Inferior parietal cortex (tissue), 1 donor: ENCODE results near the gene LRP1-AS.

Source experiments
- DNase-seq: peaks from one replicate; pipeline ENCODE4 v3.0.0-alpha.2; 2016; ENCODE audit errors: extremely low spot score

LRP1-AS gene

GRCh38 chr12:57141249-57141648 lies 6.2 kb downstream of the LRP1-AS start:
- no peak for DNase-seq

DNA sequence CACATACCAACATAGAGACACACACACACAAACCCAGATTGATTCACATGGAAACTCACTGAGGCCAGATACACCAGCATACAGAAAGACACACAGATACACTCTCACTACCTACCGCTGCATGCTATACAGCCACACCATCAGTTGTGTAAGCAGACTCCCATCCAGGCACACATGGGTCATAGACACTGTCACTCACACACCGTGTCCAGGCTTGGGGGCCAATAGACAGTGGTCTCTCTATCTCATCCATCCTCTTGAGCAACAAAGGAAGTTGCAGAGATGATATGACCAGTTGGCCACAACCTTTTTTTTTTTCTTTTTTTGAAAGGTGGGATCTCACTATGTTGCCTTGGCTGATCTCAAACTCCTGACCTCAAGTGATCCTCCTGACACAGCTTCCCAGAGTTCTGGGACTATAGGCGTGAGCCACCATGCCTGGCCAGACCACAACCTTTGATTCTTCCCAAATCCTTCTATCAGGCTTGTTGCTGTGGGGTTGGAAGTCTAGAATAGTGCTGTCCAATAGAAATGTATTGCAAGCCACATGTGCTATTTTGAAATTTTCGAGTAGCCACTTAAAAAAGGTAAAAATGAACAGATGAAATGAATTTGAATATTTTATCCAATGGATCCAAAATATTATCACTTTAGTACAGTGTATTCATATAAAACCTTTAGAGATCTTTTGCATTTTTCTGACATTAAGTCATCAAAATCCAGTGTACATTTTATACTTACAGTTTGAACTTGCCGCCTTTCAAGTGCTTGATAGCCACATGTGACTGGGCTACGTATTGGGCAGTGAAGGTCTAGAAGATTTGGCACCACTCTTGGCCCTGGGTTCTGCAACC lies 7.4 kb downstream of the LRP1-AS start:
- DNase-seq = no peak

DNA sequence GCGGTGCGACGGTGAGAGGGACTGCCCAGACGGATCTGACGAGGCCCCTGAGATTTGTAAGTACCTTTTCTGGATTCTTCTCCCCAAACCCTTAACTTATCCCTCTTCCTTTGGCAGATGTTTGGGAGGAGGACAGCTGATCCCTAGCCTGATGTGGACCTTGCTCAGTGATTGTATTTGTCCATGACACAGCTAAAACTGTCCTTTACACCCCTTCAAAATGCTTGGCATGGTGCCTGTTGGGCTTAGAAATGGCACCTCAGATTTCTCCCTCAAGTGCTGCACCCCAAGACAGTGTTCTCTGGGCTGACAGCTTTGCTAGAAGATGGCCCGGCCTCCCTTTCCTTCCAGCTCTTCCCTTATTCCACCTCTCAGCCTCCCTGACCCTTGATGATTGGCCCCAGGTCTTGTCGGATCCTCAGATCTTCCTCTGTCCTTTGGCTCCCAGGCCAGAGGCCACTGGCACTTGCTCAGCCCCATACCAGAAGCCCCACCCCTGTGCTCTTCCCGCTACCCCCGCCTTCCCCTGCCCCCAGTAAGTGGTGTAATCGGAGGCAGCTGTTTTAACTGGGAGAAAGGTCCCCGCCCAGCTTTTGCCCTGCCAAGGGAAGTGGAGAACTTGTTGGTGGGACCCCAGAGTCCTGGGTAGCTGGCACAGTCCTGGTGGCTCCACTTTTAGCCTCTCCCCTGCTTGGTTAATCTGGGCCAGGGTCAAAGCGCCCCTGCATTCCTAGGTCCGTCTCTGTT lies 8.7 kb downstream of the LRP1-AS start:
- DNase-seq = no peak

DNA sequence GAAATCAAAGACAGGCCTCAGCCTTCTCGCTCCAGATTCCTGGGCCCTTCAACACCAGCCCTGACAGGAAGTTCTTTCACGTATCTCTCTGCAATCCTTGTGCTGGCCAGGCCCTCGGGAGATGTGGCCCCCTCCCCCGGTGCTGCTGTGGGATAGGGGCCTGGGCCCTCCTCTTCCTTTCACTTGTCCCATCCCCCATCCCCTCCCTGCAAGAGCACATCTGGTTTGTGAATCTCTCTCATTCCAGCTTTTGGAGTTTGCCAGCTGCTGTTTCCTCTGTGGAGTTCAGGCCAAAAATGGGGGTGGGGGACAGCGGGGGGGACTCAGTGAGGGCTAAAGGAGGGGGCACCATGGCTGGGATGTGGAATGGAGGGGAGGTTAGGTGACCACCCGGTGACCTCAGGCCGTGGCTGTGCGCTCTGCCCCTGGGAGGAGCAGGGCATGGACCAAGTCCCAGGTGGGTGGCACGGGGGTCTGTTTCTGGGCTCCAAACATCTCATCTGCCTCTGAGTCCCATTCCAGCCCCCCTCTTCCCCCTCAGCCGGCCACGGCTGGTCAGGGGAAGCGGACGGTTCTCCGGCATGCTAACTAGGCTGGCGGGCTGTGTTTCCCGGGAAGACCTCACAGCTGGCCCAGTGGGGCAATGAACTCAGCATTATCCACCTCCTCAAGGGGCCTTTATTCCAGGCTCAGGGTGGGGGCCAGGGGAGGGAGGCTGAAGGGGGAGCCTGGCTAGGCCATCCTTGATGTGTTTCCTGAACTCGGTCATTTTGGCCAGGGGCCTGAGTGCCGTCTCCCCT lies 11.7 kb downstream of the LRP1-AS start:
- DNase-seq = no peak

DNA sequence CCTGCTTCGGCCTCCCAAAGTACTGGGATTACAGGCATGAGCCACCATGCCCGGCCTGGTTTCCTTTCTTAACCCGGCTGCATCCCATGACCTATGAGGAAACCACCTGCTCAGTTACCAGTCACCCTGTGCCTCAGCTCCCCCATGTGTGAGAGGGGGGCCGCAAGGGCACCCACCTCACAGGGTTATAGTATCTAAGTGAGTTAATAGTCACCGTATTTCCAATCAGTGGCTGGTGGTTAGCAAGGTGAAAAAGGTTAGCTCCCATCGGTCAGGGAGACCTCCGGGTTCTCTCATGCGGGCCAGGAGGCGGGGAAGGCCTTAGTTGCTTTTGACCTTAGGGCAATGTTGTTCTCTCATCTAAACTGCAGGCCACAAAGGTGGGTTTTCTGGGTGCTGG lies 12.5 kb downstream of the LRP1-AS start:
- DNase-seq = no peak

GRCh38 chr12:57133916-57134315 lies 13.5 kb downstream of the LRP1-AS start:
- no peak for DNase-seq

DNA sequence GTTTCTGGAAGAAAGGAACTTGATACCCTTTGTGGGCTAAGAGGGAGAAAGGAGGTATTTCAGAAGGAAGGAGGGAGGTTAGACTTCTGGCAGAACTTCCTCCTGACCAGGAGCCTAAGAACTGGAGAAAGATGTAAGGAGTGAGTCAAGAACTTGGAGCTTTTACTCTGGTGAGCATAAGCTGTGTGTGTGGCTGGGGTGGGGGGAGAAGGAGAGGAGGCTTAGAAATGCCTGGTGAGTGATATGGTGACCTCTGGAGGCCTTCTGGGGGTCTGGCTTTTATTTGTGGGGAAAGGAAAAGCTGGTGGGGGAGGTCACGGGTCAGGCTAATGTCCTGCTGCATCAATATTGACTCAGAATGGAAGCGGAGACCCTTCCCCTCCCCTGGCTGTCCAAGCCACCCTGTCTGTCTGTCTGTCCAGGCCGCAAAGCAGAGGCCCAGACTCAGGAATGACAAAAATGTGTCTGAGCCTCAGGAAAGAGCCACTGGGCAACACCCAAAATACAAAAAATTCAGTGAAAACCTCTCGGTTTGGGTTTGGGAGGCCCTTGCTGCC lies 14.3 kb downstream of the LRP1-AS start:
- DNase-seq = no peak

DNA sequence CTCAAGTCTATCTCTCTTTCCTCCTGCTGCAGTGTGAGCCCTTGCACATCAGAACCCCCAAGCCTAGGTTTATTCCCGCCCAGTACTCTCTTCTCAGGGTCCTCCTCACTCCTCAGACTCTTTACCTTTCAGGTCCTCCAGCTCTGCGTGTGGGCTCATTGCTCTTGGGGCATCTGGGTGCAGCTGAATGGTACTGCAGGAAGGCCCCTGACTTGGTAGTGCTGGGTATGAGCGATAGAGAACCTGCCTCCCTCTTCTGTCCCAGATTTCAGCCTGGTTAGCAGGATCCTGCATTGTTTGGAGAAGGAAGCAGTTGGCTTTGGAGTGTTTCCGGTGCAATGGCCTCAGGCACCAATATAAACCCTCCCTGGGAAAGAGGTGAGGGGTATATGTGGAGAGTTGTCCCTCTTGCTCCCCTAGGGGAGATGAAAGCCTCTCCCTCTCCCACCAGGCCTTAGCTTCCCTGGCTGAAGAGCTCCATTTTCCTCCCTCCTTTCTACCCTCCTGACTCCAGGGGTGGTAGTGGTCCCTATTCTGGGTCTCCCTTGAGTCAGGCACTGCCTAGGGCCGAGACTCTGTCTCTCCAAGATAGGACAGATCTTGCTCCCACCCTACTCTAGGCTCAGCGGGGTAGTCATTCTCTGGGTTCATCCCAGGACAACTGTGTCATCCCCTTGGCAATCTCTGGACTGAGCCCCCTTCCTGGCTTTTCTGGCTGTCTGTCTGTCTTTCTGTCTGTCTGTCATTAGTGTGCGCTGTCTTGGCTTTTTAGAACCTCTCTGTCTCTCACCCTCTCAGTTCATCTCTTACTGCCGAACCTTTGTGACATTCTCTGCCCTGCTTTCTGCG lies 15.3 kb downstream of the LRP1-AS start:
- DNase-seq = no peak

DNA sequence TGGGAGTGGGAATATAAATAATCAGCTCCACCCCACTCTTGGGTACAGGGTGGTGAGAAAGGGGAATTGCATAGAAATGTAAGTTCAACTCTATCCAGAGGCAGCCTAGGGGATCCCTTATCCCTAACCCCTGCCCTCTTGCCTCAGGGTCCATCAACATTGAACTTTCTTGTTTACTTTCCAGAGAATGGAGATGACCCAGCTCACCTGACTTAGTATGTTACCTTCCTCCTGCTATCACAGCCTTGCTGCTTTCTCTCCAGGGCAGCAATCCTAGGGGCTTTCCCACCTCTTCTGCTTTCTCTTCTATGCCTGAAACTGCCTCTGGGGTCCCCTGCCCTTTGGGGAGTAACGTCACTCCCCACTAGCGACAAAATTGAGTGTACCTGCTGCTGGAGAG lies 16.5 kb downstream of the LRP1-AS start:
- no peak for DNase-seq

- DNase-seq = no peak
Measured at GRCh38 chr12:57129889-57130288, 17.5 kb downstream of the LRP1-AS start.

- DNase-seq = no peak
Measured at GRCh38 chr12:57129321-57129842, 18.0 kb downstream of the LRP1-AS start.

DNA sequence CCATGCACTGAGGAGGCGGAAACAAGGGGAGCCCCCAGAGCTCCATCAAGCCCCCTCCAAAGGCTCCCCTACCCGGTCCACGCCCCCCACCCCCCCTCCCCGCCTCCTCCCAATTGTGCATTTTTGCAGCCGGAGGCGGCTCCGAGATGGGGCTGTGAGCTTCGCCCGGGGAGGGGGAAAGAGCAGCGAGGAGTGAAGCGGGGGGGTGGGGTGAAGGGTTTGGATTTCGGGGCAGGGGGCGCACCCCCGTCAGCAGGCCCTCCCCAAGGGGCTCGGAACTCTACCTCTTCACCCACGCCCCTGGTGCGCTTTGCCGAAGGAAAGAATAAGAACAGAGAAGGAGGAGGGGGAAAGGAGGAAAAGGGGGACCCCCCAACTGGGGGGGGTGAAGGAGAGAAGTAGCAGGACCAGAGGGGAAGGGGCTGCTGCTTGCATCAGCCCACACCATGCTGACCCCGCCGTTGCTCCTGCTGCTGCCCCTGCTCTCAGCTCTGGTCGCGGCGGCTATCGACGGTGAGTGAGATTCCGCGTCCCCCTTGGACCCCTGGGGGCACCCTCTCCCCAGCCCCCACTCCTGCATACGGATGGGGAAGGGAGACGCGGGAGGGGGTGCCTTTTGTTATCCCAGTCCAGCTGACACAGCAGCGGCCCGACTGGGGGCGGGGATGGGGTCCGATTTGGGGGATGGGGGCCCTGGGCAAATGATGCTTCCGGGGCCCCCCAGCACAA lies 18.7 kb downstream of the LRP1-AS start:
- no peak for DNase-seq

DNA sequence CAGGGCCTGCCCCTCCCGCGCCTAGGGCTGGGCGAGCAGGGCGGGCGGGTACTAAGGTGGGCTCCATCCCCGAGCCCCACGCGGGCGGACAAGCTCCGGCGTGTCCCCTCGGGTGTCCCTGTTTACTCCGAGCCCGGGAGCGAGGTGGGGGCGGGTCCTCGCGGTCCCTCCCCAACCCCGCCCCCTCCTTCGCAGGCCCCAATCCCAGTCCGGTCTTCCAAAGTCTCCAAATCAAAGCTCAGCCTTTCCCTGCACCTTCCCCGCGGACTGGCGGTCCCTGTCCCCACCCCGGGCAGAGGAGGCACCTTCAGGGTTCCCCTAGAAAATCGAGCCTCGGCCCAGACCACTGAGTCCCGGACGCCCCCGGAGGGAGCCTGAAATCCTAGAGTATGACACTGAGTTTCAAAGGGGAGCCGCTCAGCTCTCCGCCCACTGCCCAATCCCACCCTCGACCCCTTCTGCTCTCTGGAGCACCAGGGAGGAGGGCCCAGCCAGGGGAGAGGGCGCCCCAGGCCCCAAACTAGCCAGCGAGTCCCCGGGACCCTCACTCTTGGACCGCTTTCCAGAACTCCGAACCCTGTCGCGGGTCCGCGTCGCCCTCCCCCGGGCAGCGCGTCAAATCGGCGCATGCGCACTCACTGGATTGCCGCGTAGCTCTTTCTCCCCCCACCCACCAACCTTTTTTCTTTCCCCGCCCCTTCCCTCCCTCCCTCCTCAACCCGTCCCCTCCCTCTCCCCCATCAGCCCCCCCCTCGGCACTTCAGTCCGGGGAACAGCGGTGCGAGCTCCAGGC lies 19.5 kb downstream of the LRP1-AS start, which contains the start of gene LRP1:
TSS of gene LRP1 (plus strand) at position 758 of the 793 bp plus-strand sequence. CDS start 482 bp downstream, outside the sequence.
- DNase-seq = peak; percentile 75

DNA sequence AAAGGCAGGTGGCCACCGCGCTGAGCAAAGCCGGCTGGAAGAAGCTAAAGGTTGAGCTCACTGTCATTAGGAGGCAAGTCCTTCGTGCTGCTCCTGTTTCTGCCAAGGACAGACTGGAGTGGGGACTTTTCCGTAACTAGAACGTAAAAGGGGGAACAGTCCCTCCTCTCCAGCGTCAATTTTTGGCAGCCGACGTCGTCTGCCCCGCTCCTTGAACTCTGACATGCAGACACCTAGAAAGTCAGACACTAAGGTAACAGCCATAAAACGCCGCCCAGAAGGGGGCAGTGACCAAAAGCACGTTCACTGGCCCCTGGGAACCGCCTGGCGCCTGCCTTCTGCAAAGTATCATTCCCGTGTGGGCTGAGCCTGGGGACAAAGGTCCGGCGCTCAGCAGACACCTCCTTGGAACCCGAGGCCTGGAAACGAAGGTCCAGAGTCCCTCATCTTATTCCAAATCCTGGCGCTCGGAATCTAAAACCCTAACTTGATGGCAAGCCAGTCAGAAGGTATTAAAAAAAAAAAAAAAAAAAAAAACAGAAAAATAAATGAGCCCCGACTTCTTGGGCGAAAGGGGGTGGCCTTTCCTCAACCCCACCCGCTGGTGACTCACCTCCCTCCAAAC lies 20.2 kb downstream of the LRP1-AS start:
- no peak for DNase-seq

- DNase-seq = no peak
Measured at GRCh38 chr12:57126561-57126960, 20.9 kb downstream of the LRP1-AS start.

DNA sequence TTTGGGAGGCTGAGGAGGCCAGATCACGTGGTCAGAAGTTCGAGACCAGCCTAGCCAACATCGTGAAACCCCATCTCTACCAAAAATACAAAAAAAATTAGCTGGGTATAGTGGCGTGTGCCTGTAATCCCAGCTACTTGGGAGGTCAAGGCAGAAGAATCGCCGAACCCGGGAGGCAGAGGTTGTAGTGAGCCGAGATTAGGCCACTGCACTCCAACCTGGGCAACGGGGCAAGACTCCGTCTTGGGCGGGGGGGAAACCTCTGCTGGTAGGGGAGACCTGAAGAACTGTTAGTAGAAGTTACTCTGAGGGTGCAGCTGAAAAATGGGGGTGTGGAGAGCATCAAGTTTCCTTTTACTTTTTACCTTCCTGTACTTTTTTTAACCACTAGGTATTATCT lies 21.4 kb downstream of the LRP1-AS start:
- no peak for DNase-seq

DNA sequence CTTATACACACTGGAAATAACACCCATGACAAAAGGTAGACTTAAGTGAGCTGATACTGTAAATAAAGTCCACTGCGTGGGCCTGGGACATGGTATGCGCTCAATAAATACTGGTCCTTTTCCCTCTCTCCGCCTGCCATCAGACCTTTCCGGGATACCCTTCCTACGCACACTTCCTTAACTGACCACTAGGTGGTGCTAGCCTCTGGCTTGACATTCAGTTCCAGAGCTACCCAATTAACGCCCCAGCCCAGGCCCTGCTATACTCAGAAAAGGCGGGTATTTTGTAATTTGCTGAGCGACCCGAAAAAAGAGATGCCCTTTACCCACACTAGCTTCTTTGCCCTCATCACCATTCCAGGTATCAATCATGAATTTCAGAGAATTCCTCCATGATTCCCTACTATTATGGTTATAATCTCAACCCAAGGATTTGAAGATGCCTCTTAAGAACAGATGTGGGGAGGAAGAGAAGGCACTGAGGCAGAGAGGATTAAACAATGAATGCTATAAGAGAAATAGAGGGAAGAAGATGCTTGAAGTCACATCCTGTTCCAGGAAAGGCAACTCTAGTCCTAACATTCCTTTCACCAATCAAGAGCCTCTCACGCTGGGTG lies 23.1 kb downstream of the LRP1-AS start:
- peak; percentile 94 for DNase-seq

GRCh38 chr12:57123813-57124212 lies 23.6 kb downstream of the LRP1-AS start:
- DNase-seq = no peak
